Measurements from ENCODE around the gene MRTFB.

- TF ChIP-seq, protein P1, sequence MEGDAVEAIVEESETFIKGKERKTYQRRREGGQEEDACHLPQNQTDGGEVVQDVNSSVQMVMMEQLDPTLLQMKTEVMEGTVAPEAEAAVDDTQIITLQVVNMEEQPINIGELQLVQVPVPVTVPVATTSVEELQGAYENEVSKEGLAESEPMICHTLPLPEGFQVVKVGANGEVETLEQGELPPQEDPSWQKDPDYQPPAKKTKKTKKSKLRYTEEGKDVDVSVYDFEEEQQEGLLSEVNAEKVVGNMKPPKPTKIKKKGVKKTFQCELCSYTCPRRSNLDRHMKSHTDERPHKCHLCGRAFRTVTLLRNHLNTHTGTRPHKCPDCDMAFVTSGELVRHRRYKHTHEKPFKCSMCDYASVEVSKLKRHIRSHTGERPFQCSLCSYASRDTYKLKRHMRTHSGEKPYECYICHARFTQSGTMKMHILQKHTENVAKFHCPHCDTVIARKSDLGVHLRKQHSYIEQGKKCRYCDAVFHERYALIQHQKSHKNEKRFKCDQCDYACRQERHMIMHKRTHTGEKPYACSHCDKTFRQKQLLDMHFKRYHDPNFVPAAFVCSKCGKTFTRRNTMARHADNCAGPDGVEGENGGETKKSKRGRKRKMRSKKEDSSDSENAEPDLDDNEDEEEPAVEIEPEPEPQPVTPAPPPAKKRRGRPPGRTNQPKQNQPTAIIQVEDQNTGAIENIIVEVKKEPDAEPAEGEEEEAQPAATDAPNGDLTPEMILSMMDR (IDR thresholded peaks at IDR 0.05), result no peak
- no peak for TF ChIP-seq POLR2A (IDR thresholded peaks at IDR 0.05)
These were observed 68.8 kb downstream of the MRTFB start for GRCh38 chr16:14139872-14140271.
